ENCODE measurements around the gene GAS2L1. TPM values are rescaled to one million over a fixed set of nuclear protein-coding genes. Genes with fewer than 3 reads are reported as not detected.

The GAS2L1 gene
- total and polyA plus RNA-seq, 10 donors: 7.0 to 41.5 (median 28.3) TPM

GRCh38 chr22:29335656-29336055, 29.2 kb downstream of the GAS2L1 start:
- Histone ChIP-seq H3K27me3 (replicated peaks in 1 of 7) (no peaks in the 10 kb centered on the region), H3K4me1 (peaks cover 0 to 20% (median 8%) of the 10 kb centered on the region in 6 donors), H3K27ac (no peak overlapping the region), H3K36me3 (peaks cover 0 to 100% (median 100%) of the 10 kb centered on the region in 6 donors), H3K4me3 (no peak overlapping the region), H3K9me3 (no peaks in the 10 kb centered on the region)
- no peak for DNase-seq
- intact Hi-C loops (cut with DNase I; ENCODE audit: low total_unique reads): no loop called here
- WGBS, 5 donors: 93 to 96% (median 93%) methylated on average over 11 of the region's 11 CpGs
- TF ChIP-seq POLR2A (IDR thresholded peaks at IDR 0.05) (no peak), POLR2AphosphoS5 (IDR thresholded peaks at IDR 0.05) (peak in 1 of 3 donors; percentile 27), CTCF (IDR thresholded peaks at IDR 0.05 in 8 of 11, conservative IDR thresholded peaks at IDR 0.05 in 3 of 11) (no peak)

GRCh38 chr22:29336751-29337490, 30.5 kb downstream of the GAS2L1 start:
- WGBS, 5 donors: 79 to 87% (median 84%) methylated on average over 14 of the region's 14 CpGs
- TF ChIP-seq POLR2AphosphoS5 (IDR thresholded peaks at IDR 0.05) (peak in 2 of 3 donors; percentile 20 to 33), CTCF (IDR thresholded peaks at IDR 0.05 in 8 of 11, conservative IDR thresholded peaks at IDR 0.05 in 3 of 11) (no peak)
- peaks cover 0 to 100% (median 100%) of the 10 kb centered on the region in 6 donors for H3K36me3 ChIP-seq
- no peaks in the 10 kb centered on the region for H3K27me3 ChIP-seq (replicated peaks in 1 of 7)
- H3K9me3 ChIP-seq: no peaks in the 10 kb centered on the region
- H3K4me3 ChIP-seq: no peak overlapping the region
- intact Hi-C loops (cut with DNase I; ENCODE audit: low total_unique reads): no loop called here
- no peak for DNase-seq
- H3K27ac ChIP-seq: peak overlapping the region in 6 of 8 donors; percentile 14 to 60 (median 51)
- peaks cover 0 to 11% (median 2%) of the 10 kb centered on the region in 6 donors for H3K4me1 ChIP-seq

- TF ChIP-seq POLR2AphosphoS5 (IDR thresholded peaks at IDR 0.05) (no peak), POLR2A (IDR thresholded peaks at IDR 0.05) (no peak), CTCF (IDR thresholded peaks at IDR 0.05 in 8 of 11, conservative IDR thresholded peaks at IDR 0.05 in 3 of 11) (no peak)
- intact Hi-C loops (cut with DNase I; ENCODE audit: low total_unique reads): no loop called here
- H3K27ac ChIP-seq: peak overlapping the region in 5 of 8 donors; percentile 21 to 60 (median 56)
- H3K36me3 ChIP-seq: peaks cover 0 to 100% (median 100%) of the 10 kb centered on the region in 6 donors
- H3K4me1 ChIP-seq: peaks cover 0 to 11% (median 2%) of the 10 kb centered on the region in 6 donors
- no peak for DNase-seq
- 78 to 86% (median 85%) methylated on average over 12 of the region's 12 CpGs for whole genome bisulfite sequencing, 5 donors
- H3K27me3 ChIP-seq (replicated peaks in 1 of 7): no peaks in the 10 kb centered on the region
- no peak overlapping the region for H3K4me3 ChIP-seq
- H3K9me3 ChIP-seq: no peaks in the 10 kb centered on the region
Observed at GRCh38 chr22:29337631-29338284, 31.3 kb downstream of the GAS2L1 start.

GRCh38 chr22:29338398-29338797, 31.9 kb downstream of the GAS2L1 start:
- no peaks in the 10 kb centered on the region for H3K27me3 ChIP-seq (replicated peaks in 1 of 7)
- no peak overlapping the region for H3K27ac ChIP-seq
- DNase-seq: no peak
- H3K4me1 ChIP-seq: peaks cover 0 to 11% (median 2%) of the 10 kb centered on the region in 6 donors
- 84 to 96% (median 96%) methylated on average over 6 of the region's 6 CpGs for WGBS, 5 donors
- H3K4me3 ChIP-seq: no peak overlapping the region
- intact Hi-C loops (cut with DNase I; ENCODE audit: low total_unique reads): no loop called here
- TF ChIP-seq POLR2AphosphoS5 (IDR thresholded peaks at IDR 0.05) (no peak), CTCF (IDR thresholded peaks at IDR 0.05 in 8 of 11, conservative IDR thresholded peaks at IDR 0.05 in 3 of 11) (no peak), POLR2A (IDR thresholded peaks at IDR 0.05) (no peak)
- H3K36me3 ChIP-seq: peaks cover 0 to 100% (median 100%) of the 10 kb centered on the region in 6 donors
- no peaks in the 10 kb centered on the region for H3K9me3 ChIP-seq
